Measurements from ENCODE around the gene NAA40.

The NAA40 gene

DNA sequence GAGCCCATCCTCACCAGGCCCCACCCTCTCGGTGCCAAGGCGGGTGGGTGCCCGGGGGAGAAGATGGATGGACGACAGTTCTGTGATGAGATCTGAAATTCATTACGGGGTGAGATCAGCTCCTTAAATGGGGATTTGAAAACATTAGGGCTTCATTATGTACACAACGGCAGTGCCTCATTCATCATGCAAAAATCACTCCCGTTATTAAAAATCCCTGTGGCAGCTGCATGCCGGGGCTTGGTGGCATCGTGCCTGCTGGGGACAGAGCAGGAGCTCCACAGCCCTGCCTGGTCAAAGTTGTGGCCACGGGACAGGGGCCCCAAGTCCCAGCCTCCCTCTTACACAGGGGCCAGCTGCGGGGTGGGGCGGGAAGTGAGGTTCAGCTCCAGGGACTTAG is 67.6 kb downstream of the NAA40 start:
- H3K9me3 ChIP-seq (ENCODE audit: control insufficient read depth in 2 of 2, low read length in 2 of 2), result no peaks in the 10 kb centered on the region
- H3K27me3 ChIP-seq (ENCODE audit: control insufficient read depth in 2 of 2, insufficient read depth in 2 of 2, low read length in 2 of 2), result peaks cover 0 to 6% of the 10 kb centered on the region in 2 donors
- no peak overlapping the region for H3K9ac ChIP-seq (ENCODE audit: low read depth in 1 of 2, low read length in 2 of 2)
- H3K4me3 ChIP-seq (ENCODE audit: low read length in 2 of 2), result no peak overlapping the region
- no peak overlapping the region for H3K27ac ChIP-seq (ENCODE audit: low read depth in 2 of 2, low read length in 2 of 2)
- H3K36me3 ChIP-seq (ENCODE audit: control insufficient read depth in 2 of 2, insufficient read depth in 2 of 2, low read length in 2 of 2), result no peaks in the 10 kb centered on the region
- peaks cover 0 to 15% of the 10 kb centered on the region in 2 donors for H3K4me1 ChIP-seq (ENCODE audit: control insufficient read depth in 2 of 2, insufficient read depth in 2 of 2, low read length in 2 of 2)

All from mucosa of rectum (tissue), 2 donors.